Liver (tissue), 9 donors: Measurements from ENCODE around the gene RGL1. TPM values are rescaled to one million over a fixed set of nuclear protein-coding genes. Genes with fewer than 3 reads are reported as not detected.

Experiments used
- DNase-seq: peaks from one replicate; pipeline ENCODE4 v3.0.0-alpha.2; 2017; ENCODE audit warnings: low spot score
- H3K27ac ChIP-seq, 2 donors: one replicate each; pipeline ENCODE4 v1.7.0; 2013; ENCODE audit warnings: inconsistent platforms in 2 of 2, low read length in 2 of 2, control low read depth in 1 of 2, low read depth in 1 of 2, mild to moderate bottlenecking in 1 of 2
- H3K27me3 ChIP-seq, 4 donors: one replicate each; pipeline versions ENCODE4 v1.6.1 to v1.7.0; 2013; ENCODE audit warnings: low read length in 3 of 4, inconsistent platforms in 1 of 4, mild to moderate bottlenecking in 1 of 4, moderate library complexity in 1 of 4; ENCODE audit not compliant: control insufficient read depth in 4 of 4, insufficient read depth in 4 of 4
- H3K36me3 ChIP-seq, 4 donors: one replicate each; pipeline versions ENCODE4 v1.6.1 to v1.7.0; 2013; ENCODE audit warnings: low read length in 3 of 4, mild to moderate bottlenecking in 3 of 4, low read depth in 1 of 4, moderate library complexity in 1 of 4; ENCODE audit not compliant: control insufficient read depth in 4 of 4, insufficient read depth in 3 of 4
- H3K4me1 ChIP-seq, 4 donors: one replicate each; pipeline versions ENCODE4 v1.6.1 to v1.7.0; 2013; ENCODE audit warnings: low read length in 3 of 4, mild to moderate bottlenecking in 3 of 4, moderate library complexity in 1 of 4; ENCODE audit not compliant: control insufficient read depth in 4 of 4, insufficient read depth in 4 of 4
- H3K4me3 ChIP-seq, 3 donors: one replicate each; pipeline versions ENCODE4 v1.6.1 to v1.7.0; 2013; ENCODE audit warnings: low read length in 3 of 3, control low read depth in 1 of 3, low read depth in 1 of 3, mild to moderate bottlenecking in 1 of 3
- H3K9ac ChIP-seq, 2 donors: one replicate each; pipeline ENCODE4 v1.7.0; 2013; ENCODE audit warnings: low read length in 2 of 2, mild to moderate bottlenecking in 2 of 2, moderate library complexity in 2 of 2, control low read depth in 1 of 2, low read depth in 1 of 2
- H3K9me3 ChIP-seq, 4 donors: one replicate each; pipeline versions ENCODE4 v1.6.1 to v1.7.0; 2013; ENCODE audit warnings: low read length in 3 of 4; ENCODE audit not compliant: control insufficient read depth in 4 of 4
- EGR1 ChIP-seq, 2 donors: IDR thresholded peaks; 2 replicates each; pipeline ENCODE4 v1.6.1; 2016 to 2018; ENCODE audit warnings: antibody characterized with exemption in 2 of 2, low read depth in 2 of 2
- FOXA1 ChIP-seq: IDR thresholded peaks from 2 replicates; pipeline ENCODE4 v1.6.1; 2016; ENCODE audit warnings: antibody characterized with exemption
- FOXA2 ChIP-seq: IDR thresholded peaks from 2 replicates; pipeline ENCODE4 v1.6.1; 2016; ENCODE audit warnings: antibody characterized with exemption
- GABPA ChIP-seq, 2 donors: IDR thresholded peaks in 1 of 2; conservative IDR thresholded peaks in 1 of 2; 2 replicates each; pipeline ENCODE4 v1.6.1; 2016; ENCODE audit warnings: antibody characterized with exemption in 2 of 2, mild to moderate bottlenecking in 1 of 2, moderate library complexity in 1 of 2
- HNF4A ChIP-seq, 2 donors: conservative IDR thresholded peaks; 2 replicates each; pipeline ENCODE4 v1.6.1; 2016; ENCODE audit warnings: antibody characterized with exemption in 2 of 2, mild to moderate bottlenecking in 2 of 2
- HNF4G ChIP-seq: IDR thresholded peaks from 2 replicates; pipeline ENCODE4 v1.6.1; 2016; ENCODE audit warnings: antibody characterized with exemption
- JUND ChIP-seq, 2 donors: IDR thresholded peaks; 2 replicates each; pipeline ENCODE4 v1.6.1; 2016; ENCODE audit warnings: antibody characterized with exemption in 2 of 2
- NR2F2 ChIP-seq: IDR thresholded peaks from 2 replicates; pipeline ENCODE4 v1.6.1; 2016; ENCODE audit warnings: antibody characterized with exemption
- RAD21 ChIP-seq, 2 donors: IDR thresholded peaks; 2 replicates each; pipeline ENCODE4 v1.6.1; 2016; ENCODE audit warnings: antibody characterized with exemption in 2 of 2, mild to moderate bottlenecking in 2 of 2
- RXRA ChIP-seq, 2 donors: IDR thresholded peaks; 2 replicates each; pipeline ENCODE4 v1.6.1; 2017 to 2018; ENCODE audit warnings: antibody characterized with exemption in 2 of 2, mild to moderate bottlenecking in 1 of 2
- SP1 ChIP-seq: IDR thresholded peaks from 2 replicates; pipeline ENCODE4 v1.6.1; 2018; ENCODE audit warnings: antibody characterized with exemption, mild to moderate bottlenecking
- TAF1 ChIP-seq: conservative IDR thresholded peaks from 2 replicates; pipeline ENCODE4 v1.6.1; 2016; ENCODE audit warnings: antibody characterized with exemption, mild to moderate bottlenecking
- YY1 ChIP-seq: IDR thresholded peaks from 2 replicates; pipeline ENCODE4 v1.6.1; 2016; ENCODE audit warnings: antibody characterized with exemption, mild to moderate bottlenecking
- WGBS: extraction: QIAGEN DNeasy Blood & Tissue Kit; methylation state at CpG from one replicate; pipeline ENCODE4 v1.1.7; 2013; 5-methylcytosine and 5-hydroxymethylcytosine counted together
- polyA plus RNA-seq, 2 donors: library from polyadenylated mRNA; stranded (reverse) in 1 of 2; unstranded in 1 of 2; fragments of 200-250 nt in 1 of 2; fragments of >200 nt in 1 of 2; fragmentation: Nextera tagmentation in 1 of 2; extraction: Ambion mirVana in 1 of 2; gene quantifications; one replicate each; pipeline versions ENCODE4 v1.2.1 to v1.2.3, GENCODE V29; 2013 to 2015
- total RNA-seq, 2 donors: library from RNA; depleted of rRNA; stranded (reverse); fragments of >200 nt; gene quantifications; one replicate each; pipeline ENCODE4 v1.2.3, GENCODE V29; 2014
- TF ChIP-seq, protein P1 (sequence below): IDR thresholded peaks from 2 replicates; pipeline ENCODE4 v1.6.1; 2016; ENCODE audit warnings: antibody characterized with exemption
- TF ChIP-seq, protein P2 (sequence below): IDR thresholded peaks from 2 replicates; pipeline ENCODE4 v1.6.1; 2016; ENCODE audit warnings: antibody characterized with exemption
- TF ChIP-seq, protein P3 (sequence below): IDR thresholded peaks from 2 replicates; pipeline ENCODE4 v1.6.1; 2016; ENCODE audit warnings: antibody characterized with exemption
- TF ChIP-seq, protein P4 (sequence below): IDR thresholded peaks from 2 replicates; pipeline ENCODE4 v1.6.1; 2016; ENCODE audit warnings: antibody characterized with exemption, mild to moderate bottlenecking
- donor health status: healthy.
- donor health status: healthy.
- donor health status: healthy.
- donor health status: healthy.
- donor health status: healthy.

RGL1 gene
- total and polyA plus RNA-seq, 4 donors = 3.9 to 15.3 (median 8.9) TPM

- Histone ChIP-seq H3K4me3 (no peak overlapping the region), H3K4me1 (no peaks in the 10 kb centered on the region), H3K9ac (no peak overlapping the region), H3K9me3 (no peaks in the 10 kb centered on the region), H3K36me3 (no peaks in the 10 kb centered on the region), H3K27me3 (no peaks in the 10 kb centered on the region), H3K27ac (no peak overlapping the region)
- DNase-seq = no peak
- no peak for TF ChIP-seq FOXA1
- no peak for TF ChIP-seq HNF4A (conservative IDR thresholded peaks at IDR 0.05)
- TF ChIP-seq, protein P1, sequence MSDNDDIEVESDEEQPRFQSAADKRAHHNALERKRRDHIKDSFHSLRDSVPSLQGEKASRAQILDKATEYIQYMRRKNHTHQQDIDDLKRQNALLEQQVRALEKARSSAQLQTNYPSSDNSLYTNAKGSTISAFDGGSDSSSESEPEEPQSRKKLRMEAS = no peak
- TF ChIP-seq, protein P2, sequence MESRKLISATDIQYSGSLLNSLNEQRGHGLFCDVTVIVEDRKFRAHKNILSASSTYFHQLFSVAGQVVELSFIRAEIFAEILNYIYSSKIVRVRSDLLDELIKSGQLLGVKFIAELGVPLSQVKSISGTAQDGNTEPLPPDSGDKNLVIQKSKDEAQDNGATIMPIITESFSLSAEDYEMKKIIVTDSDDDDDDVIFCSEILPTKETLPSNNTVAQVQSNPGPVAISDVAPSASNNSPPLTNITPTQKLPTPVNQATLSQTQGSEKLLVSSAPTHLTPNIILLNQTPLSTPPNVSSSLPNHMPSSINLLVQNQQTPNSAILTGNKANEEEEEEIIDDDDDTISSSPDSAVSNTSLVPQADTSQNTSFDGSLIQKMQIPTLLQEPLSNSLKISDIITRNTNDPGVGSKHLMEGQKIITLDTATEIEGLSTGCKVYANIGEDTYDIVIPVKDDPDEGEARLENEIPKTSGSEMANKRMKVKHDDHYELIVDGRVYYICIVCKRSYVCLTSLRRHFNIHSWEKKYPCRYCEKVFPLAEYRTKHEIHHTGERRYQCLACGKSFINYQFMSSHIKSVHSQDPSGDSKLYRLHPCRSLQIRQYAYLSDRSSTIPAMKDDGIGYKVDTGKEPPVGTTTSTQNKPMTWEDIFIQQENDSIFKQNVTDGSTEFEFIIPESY = no peak
- no peak for TF ChIP-seq FOXA2
- TF ChIP-seq, protein P3, sequence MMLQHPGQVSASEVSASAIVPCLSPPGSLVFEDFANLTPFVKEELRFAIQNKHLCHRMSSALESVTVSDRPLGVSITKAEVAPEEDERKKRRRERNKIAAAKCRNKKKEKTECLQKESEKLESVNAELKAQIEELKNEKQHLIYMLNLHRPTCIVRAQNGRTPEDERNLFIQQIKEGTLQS = no peak
- TF ChIP-seq EGR1 (IDR thresholded peaks at IDR 0.05; ENCODE audit: low read depth in 2 of 2) = no peak
- TF ChIP-seq JUND (IDR thresholded peaks at IDR 0.05) = no peak
- 84% methylated on average over 2 of the region's 2 CpGs for WGBS
Observed at GRCh38 chr1:183967914-183968313, 163.0 kb downstream of the RGL1 start.

DNA sequence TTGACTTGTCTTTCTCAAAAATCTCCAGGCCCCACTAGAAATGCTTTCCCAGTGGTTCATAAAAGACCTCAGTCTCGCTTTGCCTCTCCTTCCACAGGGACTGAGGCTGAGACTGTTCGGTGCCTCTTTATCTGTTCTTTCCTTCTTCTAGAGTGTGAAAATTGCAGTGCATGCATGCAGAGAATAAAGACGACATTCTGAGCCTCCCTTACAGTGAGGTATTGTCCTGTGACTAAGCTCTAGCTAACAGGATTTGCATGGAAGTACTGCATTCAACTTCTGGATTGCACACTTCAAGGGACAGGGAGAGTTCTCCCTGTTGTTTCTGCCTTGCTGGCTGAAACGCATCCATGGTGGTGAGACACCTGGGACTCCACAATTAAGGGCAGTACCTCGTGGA is 163.5 kb downstream of the RGL1 start:
- no peak for DNase-seq
- TF ChIP-seq RAD21 (IDR thresholded peaks at IDR 0.05) (no peak), GABPA (IDR thresholded peaks at IDR 0.05 in 1 of 2, conservative IDR thresholded peaks at IDR 0.05 in 1 of 2) (no peak), HNF4G (no peak), HNF4A (conservative IDR thresholded peaks at IDR 0.05) (no peak), EGR1 (IDR thresholded peaks at IDR 0.05; ENCODE audit: low read depth in 2 of 2) (no peak), YY1 (no peak), SP1 (no peak), FOXA2 (no peak), TAF1 (no peak), NR2F2 (no peak), RXRA (IDR thresholded peaks at IDR 0.05) (no peak), FOXA1 (no peak)
- TF ChIP-seq, protein P4, sequence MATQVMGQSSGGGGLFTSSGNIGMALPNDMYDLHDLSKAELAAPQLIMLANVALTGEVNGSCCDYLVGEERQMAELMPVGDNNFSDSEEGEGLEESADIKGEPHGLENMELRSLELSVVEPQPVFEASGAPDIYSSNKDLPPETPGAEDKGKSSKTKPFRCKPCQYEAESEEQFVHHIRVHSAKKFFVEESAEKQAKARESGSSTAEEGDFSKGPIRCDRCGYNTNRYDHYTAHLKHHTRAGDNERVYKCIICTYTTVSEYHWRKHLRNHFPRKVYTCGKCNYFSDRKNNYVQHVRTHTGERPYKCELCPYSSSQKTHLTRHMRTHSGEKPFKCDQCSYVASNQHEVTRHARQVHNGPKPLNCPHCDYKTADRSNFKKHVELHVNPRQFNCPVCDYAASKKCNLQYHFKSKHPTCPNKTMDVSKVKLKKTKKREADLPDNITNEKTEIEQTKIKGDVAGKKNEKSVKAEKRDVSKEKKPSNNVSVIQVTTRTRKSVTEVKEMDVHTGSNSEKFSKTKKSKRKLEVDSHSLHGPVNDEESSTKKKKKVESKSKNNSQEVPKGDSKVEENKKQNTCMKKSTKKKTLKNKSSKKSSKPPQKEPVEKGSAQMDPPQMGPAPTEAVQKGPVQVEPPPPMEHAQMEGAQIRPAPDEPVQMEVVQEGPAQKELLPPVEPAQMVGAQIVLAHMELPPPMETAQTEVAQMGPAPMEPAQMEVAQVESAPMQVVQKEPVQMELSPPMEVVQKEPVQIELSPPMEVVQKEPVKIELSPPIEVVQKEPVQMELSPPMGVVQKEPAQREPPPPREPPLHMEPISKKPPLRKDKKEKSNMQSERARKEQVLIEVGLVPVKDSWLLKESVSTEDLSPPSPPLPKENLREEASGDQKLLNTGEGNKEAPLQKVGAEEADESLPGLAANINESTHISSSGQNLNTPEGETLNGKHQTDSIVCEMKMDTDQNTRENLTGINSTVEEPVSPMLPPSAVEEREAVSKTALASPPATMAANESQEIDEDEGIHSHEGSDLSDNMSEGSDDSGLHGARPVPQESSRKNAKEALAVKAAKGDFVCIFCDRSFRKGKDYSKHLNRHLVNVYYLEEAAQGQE = no peak
- TF ChIP-seq, protein P1 = no peak
- no peak overlapping the region for H3K9ac ChIP-seq
- no peak overlapping the region for H3K27ac ChIP-seq
- H3K4me3 ChIP-seq = no peak overlapping the region
- H3K27me3 ChIP-seq = no peaks in the 10 kb centered on the region
- 85% methylated on average over 5 of the region's 5 CpGs for WGBS
- no peaks in the 10 kb centered on the region for H3K4me1 ChIP-seq
- no peaks in the 10 kb centered on the region for H3K9me3 ChIP-seq
- no peaks in the 10 kb centered on the region for H3K36me3 ChIP-seq
